Dermis lymphatic vessel endothelial cell (primary cell): ENCODE measurements around the gene IFT52. TPM values are rescaled to one million over a fixed set of nuclear protein-coding genes. Genes with fewer than 3 reads are reported as not detected.

Source experiments
- total RNA-seq: library from RNA; depleted of rRNA; stranded (reverse); fragments of >200 nt; gene quantifications from 2 replicates; pipeline ENCODE4 v1.2.1, GENCODE V29; 2014

Gene IFT52
- total RNA-seq = 28.6 and 37.4 TPM in 2 replicates

GRCh38 chr20:43590392-43591303, at the start of gene IFT52:
IFT52 (plus strand) TSS chr20:43590937; CDS start chr20:43594699, 3,762 bp downstream.

GRCh38 chr20:43558412-43559146, 32.2 kb upstream of the IFT52 start, which contains the start of gene SGK2:
SGK2 (plus strand) TSS chr20:43559027; CDS start chr20:43566496, 7,469 bp downstream.

DNA sequence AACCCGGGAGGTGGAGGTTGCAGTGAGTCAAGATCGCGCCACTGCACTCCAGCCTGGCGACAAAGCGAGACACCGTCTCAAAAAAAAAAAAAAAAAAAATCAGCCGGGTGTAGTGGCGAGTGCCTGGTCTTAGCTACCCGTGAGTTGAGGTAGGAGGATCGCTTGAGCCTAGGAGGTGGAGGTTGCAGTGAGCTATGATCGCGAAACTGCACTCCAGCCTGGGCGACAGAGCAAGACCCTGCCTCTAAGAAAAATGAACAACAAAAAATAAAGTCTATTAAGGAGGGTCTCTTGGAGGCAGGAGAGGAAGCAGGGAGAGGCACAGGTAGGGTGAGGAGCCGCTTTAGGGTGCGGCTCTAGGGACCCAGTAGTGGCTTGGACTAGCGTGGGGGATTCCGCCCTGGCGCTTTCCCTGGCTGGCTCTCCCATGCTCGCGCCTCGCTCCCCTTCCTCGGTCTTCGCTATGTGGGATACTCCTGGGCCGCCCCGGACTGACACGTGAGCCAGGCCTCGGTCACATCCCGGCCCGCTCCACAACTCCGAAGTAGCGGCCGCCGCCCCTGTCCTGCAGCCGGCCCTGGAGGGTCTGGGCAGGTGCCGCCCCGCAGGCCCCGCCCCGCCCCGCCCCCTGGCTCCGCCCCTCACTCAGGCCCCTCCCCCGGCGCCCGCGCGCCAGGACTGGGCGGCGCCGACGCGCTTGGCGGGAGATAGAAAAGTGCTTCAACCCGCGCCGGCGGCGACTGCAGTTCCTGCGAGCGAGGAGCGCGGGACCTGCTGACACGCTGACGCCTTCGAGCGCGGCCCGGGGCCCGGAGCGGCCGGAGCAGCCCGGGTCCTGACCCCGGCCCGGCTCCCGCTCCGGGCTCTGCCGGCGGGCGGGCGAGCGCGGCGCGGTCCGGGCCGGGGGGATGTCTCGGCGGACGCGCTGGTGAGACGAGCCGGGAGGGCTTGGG, 75.9 kb downstream of the IFT52 start, which contains the start of gene MYBL2:
MYBL2 (plus strand) TSS at position 739 of the 953 bp plus-strand sequence; CDS start at position 909, 170 bp downstream.

Other genes starting within 250 kb of the IFT52 start
- 55.5 and 57.0 TPM in 2 replicates for gene SRSF6, start 133.0 kb upstream of the IFT52 start, total RNA-seq
- 3.4 and 4.9 TPM in 2 replicates for gene L3MBTL1, start 83.2 kb upstream of the IFT52 start, total RNA-seq
- 0.09 and 0.43 TPM in 2 replicates for gene SGK2, start 31.9 kb upstream of the IFT52 start, total RNA-seq
- gene MYBL2, start 76.2 kb downstream of the IFT52 start, total RNA-seq = 1.8 and 2.6 TPM in 2 replicates
- gene GTSF1L, start 136.1 kb downstream of the IFT52 start, total RNA-seq = 0.09 TPM in 1 of 2 replicates, not detected in the other